ENCODE measurements around the gene ONECUT1.

Gene ONECUT1

DNA sequence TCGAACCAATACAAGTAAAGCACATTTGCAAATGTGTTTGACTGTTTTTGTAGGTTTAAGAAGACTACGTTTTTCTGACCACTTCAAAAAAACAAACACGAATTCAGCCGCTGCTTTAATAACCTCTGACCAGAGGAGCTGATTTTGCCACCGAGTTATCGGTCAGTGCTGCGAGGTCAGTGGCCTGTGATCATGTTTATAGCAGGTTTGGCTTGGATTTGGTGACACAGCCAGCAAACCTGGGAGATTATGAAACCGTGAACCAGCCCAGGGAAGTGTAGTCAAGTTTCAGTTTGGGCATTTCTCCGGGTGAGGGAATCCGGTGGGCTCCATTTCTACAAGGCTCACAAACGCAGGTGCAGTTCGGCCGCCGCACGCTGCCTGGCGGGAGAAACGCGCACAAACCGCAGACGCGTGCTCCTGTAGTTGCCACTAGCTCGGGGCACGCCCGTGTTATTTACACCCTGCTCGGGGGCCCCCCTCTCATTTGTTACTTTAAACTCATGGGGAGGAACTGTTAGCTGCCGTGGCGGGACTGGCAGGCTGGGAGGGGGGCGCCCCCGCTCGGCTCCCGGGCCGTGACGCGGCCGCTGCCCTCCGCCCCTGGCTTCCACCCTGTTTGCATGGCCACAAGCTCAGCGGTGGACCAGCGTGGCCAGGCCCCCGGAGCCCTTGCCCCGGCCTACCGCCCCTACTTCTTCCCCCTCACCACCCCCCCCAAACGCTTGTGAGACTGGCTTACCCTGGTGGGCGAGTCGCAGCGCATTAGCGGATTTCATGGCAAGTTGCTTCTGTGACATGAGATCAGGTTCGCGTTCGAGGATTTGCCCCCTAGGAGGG lies 13.6 kb upstream of the ONECUT1 start:
- H3K4me1 ChIP-seq (ENCODE audit: control insufficient read depth, insufficient read depth, low read length) = peaks cover 26% of the 10 kb centered on the region
- H3K4me3 ChIP-seq (ENCODE audit: low read length) = no peak overlapping the region
- no peaks in the 10 kb centered on the region for H3K36me3 ChIP-seq (ENCODE audit: control insufficient read depth, insufficient read depth, low read length)
- H3K9ac ChIP-seq (ENCODE audit: low read length) = no peak overlapping the region
- peaks cover 90% of the 10 kb centered on the region for H3K27me3 ChIP-seq (ENCODE audit: control insufficient read depth, insufficient read depth, low read length)
- H3K9me3 ChIP-seq (ENCODE audit: control insufficient read depth, low read length) = no peaks in the 10 kb centered on the region

DNA sequence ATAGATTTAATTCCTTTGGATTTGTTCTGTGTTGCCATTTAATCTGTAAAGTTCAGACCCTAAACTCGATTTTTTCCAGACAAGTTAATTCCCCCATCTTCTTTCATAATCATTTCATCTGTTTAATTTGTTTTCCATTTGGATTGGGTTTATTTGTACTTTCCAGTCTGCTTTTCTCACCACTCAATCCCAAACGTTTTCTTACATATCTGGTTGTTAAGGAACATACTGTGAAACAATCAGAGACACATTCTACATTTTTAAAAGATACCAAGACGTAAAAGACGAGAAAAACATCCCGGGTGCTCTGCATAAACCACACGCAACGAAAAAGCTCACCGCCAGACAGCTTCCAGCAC lies 13.0 kb upstream of the ONECUT1 start:
- Histone ChIP-seq H3K4me3 (ENCODE audit: low read length) (no peak overlapping the region), H3K36me3 (ENCODE audit: control insufficient read depth, insufficient read depth, low read length) (no peaks in the 10 kb centered on the region), H3K4me1 (ENCODE audit: control insufficient read depth, insufficient read depth, low read length) (peaks cover 26% of the 10 kb centered on the region), H3K9ac (ENCODE audit: low read length) (no peak overlapping the region), H3K9me3 (ENCODE audit: control insufficient read depth, low read length) (no peaks in the 10 kb centered on the region), H3K27me3 (ENCODE audit: control insufficient read depth, insufficient read depth, low read length) (peaks cover 90% of the 10 kb centered on the region)

DNA sequence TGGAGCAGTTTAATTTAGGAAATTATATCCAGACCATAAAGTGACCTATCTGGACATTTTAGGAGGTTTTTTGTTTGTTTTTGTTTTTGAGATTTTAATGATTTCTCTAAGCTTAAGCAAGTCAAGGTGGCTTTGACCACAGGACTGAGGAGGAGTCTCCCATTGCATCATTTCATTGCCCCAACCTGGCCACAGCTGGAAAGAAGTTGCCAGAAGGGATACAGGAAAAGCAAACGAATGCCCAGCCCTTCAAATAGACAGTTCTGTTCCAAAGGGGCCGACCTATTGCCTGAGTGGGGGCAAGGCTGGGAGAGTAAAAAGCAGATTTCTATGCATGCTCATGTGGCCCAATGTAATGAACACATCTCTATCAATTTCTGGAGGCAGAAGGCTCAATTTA lies 12.0 kb upstream of the ONECUT1 start:
- Histone ChIP-seq H3K4me1 (ENCODE audit: control insufficient read depth, insufficient read depth, low read length) (peaks cover 26% of the 10 kb centered on the region), H3K9ac (ENCODE audit: low read length) (no peak overlapping the region), H3K9me3 (ENCODE audit: control insufficient read depth, low read length) (no peaks in the 10 kb centered on the region), H3K4me3 (ENCODE audit: low read length) (no peak overlapping the region), H3K27me3 (ENCODE audit: control insufficient read depth, insufficient read depth, low read length) (peaks cover 91% of the 10 kb centered on the region), H3K36me3 (ENCODE audit: control insufficient read depth, insufficient read depth, low read length) (no peaks in the 10 kb centered on the region)

DNA sequence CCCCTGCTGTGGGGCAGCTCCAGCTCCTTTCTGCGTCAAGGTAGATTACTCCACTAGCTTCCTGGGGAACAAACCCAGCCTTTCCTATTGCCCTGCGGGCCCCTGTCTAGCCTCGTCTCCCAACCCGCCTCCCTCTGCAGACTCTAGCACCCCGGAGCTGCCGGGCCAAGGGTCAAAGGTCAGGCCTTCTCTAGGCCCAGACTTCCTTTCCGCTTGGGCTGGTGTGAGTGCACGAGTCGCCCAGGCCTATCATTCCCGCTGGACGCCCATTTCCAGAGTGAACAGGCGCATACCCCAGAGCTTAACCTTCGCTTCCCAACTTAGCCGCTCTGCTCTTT lies 11.6 kb upstream of the ONECUT1 start:
- H3K36me3 ChIP-seq (ENCODE audit: control insufficient read depth, insufficient read depth, low read length) = no peaks in the 10 kb centered on the region
- H3K27me3 ChIP-seq (ENCODE audit: control insufficient read depth, insufficient read depth, low read length) = peaks cover 91% of the 10 kb centered on the region

DNA sequence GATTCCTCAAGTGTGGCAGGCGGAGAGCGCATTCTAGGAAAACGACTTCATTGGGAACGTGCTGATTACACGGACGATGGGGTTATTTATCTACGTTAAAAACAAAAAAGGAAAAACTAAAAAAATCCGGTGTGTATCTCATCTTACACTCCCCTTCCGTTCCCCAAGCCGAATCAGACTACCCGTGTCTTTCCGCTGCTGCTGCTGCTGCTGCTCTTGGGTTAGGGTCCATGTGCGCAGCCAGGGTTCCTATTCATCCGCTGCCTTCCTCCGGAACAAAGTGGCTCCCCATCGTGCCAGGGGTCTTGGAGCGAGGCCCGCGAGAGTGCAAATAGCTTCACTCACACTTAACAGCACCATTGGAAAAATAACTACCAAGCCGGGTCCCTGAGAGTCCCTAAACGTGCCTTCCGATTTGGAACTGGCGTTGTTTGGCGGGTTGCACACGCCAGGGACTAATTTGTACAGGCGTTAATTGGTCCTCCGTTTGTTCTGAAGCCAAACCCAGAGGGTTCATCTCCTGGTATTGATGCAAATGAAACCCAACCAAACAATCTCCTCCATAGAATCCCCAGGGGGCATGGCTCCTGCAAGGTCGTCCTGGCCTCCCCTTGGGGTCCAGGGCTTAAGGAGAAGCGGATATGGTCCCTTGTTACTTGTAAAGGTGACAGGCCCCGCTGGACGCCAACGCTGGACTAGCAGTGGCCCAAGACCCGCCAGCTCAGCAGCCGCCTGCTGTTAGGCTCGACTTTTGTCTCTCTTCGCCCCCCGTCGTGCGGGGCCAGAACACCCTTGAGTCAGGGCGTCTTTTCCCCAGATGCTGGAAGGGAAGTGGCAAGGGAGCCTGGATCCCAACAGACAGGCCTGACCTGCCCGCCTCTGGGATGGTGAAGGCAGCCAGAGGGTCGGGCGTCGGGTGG lies 11.0 kb upstream of the ONECUT1 start:
- no peak overlapping the region for H3K9ac ChIP-seq (ENCODE audit: low read length)
- no peak overlapping the region for H3K4me3 ChIP-seq (ENCODE audit: low read length)
- H3K27me3 ChIP-seq (ENCODE audit: control insufficient read depth, insufficient read depth, low read length) = peaks cover 91% of the 10 kb centered on the region
- no peaks in the 10 kb centered on the region for H3K36me3 ChIP-seq (ENCODE audit: control insufficient read depth, insufficient read depth, low read length)
- H3K4me1 ChIP-seq (ENCODE audit: control insufficient read depth, insufficient read depth, low read length) = peaks cover 26% of the 10 kb centered on the region
- H3K9me3 ChIP-seq (ENCODE audit: control insufficient read depth, low read length) = no peaks in the 10 kb centered on the region

More for the DNA sequence above, 11.6 kb upstream of the ONECUT1 start:
- Histone ChIP-seq H3K9me3 (ENCODE audit: control insufficient read depth, low read length) (no peaks in the 10 kb centered on the region), H3K4me3 (ENCODE audit: low read length) (no peak overlapping the region), H3K4me1 (ENCODE audit: control insufficient read depth, insufficient read depth, low read length) (peaks cover 26% of the 10 kb centered on the region), H3K9ac (ENCODE audit: low read length) (no peak overlapping the region)

DNA sequence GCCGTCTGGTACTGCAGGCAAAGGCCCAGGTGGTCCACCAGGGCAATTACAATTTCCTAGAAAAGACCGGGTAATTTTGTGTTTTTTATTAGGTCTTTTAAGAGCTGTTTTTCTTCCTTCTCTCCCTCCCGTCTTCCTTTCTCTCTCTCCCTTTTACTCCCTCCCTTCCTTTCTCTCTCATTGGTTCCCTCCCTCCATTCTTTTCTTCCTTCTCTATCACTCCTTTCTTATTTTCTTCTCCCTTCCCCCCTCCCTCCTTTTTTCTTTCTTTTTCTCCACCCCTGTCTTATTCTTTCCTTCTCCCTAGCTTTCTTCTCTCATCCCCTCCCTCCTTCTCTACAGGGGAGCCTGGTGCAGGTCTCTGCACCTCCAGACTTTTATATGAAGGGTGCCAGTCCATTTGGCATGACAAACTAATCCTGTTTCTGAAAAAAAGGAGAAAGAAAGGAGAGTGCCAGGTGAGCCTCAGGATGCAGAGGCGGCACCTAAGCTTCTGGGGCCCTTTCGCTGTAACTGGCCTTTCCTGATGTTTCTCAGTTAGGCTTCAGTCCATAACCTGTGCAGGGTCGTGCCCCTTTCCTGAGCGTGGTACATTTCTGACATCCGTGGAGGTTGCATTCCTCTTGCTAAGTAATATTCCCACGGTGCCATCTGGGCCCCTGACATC lies 9.1 kb upstream of the ONECUT1 start:
- H3K4me1 ChIP-seq (ENCODE audit: control insufficient read depth, insufficient read depth, low read length) = peaks cover 13% of the 10 kb centered on the region
- no peaks in the 10 kb centered on the region for H3K36me3 ChIP-seq (ENCODE audit: control insufficient read depth, insufficient read depth, low read length)
- H3K4me3 ChIP-seq (ENCODE audit: low read length) = no peak overlapping the region
- H3K27me3 ChIP-seq (ENCODE audit: control insufficient read depth, insufficient read depth, low read length) = peaks cover 92% of the 10 kb centered on the region
- no peak overlapping the region for H3K9ac ChIP-seq (ENCODE audit: low read length)
- no peaks in the 10 kb centered on the region for H3K9me3 ChIP-seq (ENCODE audit: control insufficient read depth, low read length)

DNA sequence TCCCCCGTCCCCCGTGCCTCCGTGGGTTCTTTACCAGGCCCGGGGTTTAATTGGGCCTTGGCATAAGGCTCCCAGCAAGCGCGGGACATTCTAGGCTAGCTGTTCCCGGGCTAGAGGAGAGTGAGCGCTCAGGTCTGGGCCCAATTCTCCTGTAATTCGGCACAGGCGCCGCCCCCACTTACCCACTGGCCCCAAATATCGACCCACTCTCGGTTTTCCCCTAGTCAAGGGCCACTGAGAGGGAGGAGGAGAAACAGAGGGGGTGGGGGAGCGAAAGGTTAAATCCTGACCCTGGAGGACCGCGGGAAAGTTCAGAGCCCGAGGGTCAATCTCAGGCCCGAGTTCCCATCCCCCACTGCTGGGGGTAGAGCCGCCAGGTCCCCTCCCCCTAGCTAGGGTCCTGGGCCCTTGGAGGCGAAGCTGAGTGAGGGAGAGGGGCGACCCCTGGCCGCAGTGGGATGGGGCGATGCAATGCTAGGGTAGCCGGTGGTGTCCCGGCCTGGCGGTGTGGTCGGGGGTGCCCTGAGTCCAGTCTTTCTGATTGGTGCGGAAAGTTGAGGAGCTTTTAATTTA lies 8.5 kb upstream of the ONECUT1 start:
- no peak overlapping the region for H3K4me3 ChIP-seq (ENCODE audit: low read length)
- H3K27me3 ChIP-seq (ENCODE audit: control insufficient read depth, insufficient read depth, low read length) = peaks cover 90% of the 10 kb centered on the region
- H3K36me3 ChIP-seq (ENCODE audit: control insufficient read depth, insufficient read depth, low read length) = no peaks in the 10 kb centered on the region
- peaks cover 12% of the 10 kb centered on the region for H3K4me1 ChIP-seq (ENCODE audit: control insufficient read depth, insufficient read depth, low read length)
- no peak overlapping the region for H3K9ac ChIP-seq (ENCODE audit: low read length)
- no peaks in the 10 kb centered on the region for H3K9me3 ChIP-seq (ENCODE audit: control insufficient read depth, low read length)

DNA sequence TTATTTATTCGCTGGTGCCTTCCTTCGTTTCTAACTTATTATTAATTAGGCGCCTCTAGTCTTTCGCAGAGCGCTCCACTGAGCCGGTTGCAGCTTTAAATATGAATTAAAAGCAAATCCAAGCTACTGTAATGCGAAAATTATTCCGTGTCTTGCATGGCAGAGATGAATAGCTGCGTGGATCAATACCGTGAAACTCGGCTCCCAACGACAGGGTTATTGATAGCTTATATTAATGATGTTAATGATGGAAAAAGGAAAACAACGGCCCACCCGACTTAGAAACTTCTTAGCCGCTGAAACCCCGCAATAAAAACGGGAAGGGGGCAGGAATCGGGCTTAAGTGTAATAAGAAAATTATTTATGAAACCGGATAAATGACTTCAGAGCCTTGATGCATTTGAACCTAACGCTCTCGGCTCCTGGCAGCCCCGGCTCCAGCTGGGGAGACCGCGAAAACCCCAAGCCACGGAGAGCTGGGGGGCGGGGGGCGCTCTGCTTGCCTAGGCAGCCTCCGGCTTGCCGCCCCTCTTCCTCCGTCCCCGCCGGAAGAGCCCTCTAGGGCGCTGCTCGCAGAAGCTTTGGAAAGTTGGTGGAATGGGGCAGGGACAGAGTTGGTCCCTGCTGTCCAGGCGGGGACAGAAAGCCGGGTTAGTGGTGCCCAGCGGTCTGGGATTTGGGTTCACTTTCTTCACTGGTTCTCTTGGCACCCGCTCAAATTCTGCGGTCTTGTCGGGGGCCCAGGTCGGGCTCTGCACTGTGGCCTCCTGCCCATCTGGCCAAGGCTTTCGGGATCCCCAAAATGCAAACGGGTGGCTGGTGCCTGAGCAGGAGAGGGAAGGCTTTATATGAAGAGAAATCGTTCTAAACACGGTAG lies 7.7 kb upstream of the ONECUT1 start:
- Histone ChIP-seq H3K4me3 (ENCODE audit: low read length) (no peak overlapping the region), H3K4me1 (ENCODE audit: control insufficient read depth, insufficient read depth, low read length) (peaks cover 8% of the 10 kb centered on the region), H3K9ac (ENCODE audit: low read length) (no peak overlapping the region), H3K36me3 (ENCODE audit: control insufficient read depth, insufficient read depth, low read length) (no peaks in the 10 kb centered on the region), H3K9me3 (ENCODE audit: control insufficient read depth, low read length) (no peaks in the 10 kb centered on the region), H3K27me3 (ENCODE audit: control insufficient read depth, insufficient read depth, low read length) (peaks cover 87% of the 10 kb centered on the region)

DNA sequence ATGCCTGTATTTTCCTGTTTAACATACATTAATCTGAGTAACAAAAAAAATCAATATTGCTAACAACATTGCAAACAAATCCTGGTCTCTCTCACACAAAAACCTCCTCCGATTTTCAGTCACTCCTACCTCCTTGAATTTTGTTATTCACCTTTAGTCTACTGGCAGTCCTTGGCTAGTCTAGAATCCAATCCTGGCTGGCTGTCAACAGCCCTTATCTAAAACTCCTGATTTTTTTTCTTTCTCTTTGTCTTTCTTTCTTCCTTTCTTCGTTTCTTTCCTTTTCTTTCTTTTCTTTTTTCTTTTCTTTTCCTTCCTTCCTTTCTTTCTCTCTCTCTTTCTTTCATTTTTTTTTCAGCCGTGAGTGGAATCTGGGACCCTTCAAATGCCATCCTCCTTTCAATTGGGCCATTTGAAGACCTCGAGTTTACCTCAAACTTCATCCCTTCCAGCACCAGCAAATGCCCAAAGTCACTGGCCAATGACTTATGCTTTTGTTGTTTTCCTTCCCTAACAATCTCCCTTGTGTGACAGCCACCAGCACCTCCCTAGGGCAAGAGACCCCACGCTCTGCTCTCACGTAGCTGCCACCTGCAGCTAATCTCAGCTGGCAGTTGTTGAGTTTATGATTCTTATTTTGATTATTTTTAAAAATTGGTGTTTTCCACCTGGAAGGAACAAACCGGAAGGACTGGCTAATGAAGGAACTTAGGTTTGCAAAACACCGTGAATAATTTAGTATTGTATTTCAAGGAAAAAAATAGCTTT lies 6.8 kb upstream of the ONECUT1 start:
- Histone ChIP-seq H3K27me3 (ENCODE audit: control insufficient read depth, insufficient read depth, low read length) (peaks cover 80% of the 10 kb centered on the region), H3K9ac (ENCODE audit: low read length) (no peak overlapping the region), H3K4me3 (ENCODE audit: low read length) (no peak overlapping the region)

DNA sequence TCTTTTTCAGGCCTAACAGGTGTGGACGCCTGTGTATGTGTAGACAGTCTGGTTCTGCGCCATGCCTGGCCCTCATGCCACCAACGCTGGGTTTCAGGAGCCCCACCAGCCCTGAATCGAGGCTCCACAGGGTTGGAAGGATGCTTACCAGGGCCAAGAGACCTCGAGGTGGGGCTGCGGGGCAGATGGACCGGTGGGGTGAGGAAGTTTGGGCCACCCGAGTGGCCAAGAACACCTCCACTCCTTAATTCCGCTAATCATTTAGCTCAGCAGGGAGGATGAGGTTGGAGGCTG lies 6.0 kb upstream of the ONECUT1 start:
- Histone ChIP-seq H3K4me1 (ENCODE audit: control insufficient read depth, insufficient read depth, low read length) (peaks cover 17% of the 10 kb centered on the region), H3K9me3 (ENCODE audit: control insufficient read depth, low read length) (no peaks in the 10 kb centered on the region), H3K36me3 (ENCODE audit: control insufficient read depth, insufficient read depth, low read length) (no peaks in the 10 kb centered on the region), H3K9ac (ENCODE audit: low read length) (no peak overlapping the region), H3K4me3 (ENCODE audit: low read length) (no peak overlapping the region), H3K27me3 (ENCODE audit: control insufficient read depth, insufficient read depth, low read length) (peaks cover 81% of the 10 kb centered on the region)

More for the DNA sequence above, 6.8 kb upstream of the ONECUT1 start:
- Histone ChIP-seq H3K9me3 (ENCODE audit: control insufficient read depth, low read length) (no peaks in the 10 kb centered on the region), H3K36me3 (ENCODE audit: control insufficient read depth, insufficient read depth, low read length) (no peaks in the 10 kb centered on the region), H3K4me1 (ENCODE audit: control insufficient read depth, insufficient read depth, low read length) (peaks cover 10% of the 10 kb centered on the region)

All from mucosa of stomach (tissue), 1 donor.